Activated CD8-positive, alpha-beta memory T cell treated with anti-CD3 and anti-CD28 coated beads for 48 hours (primary cell): Measurements from ENCODE around the gene CNNM2.
"Not testable (repeated sequence)": the region's sequence is repeated elsewhere in the genome, so short reads cannot be mapped to it uniquely, and the experiment has no call there.

Experiments
- DNase-seq, 3 experiments: peaks; one replicate each; pipeline ENCODE4 v3.0.0-alpha.2; 2020; ENCODE audit warnings: low read depth in 2 of 3, low spot score in 2 of 3

The CNNM2 gene

DNA sequence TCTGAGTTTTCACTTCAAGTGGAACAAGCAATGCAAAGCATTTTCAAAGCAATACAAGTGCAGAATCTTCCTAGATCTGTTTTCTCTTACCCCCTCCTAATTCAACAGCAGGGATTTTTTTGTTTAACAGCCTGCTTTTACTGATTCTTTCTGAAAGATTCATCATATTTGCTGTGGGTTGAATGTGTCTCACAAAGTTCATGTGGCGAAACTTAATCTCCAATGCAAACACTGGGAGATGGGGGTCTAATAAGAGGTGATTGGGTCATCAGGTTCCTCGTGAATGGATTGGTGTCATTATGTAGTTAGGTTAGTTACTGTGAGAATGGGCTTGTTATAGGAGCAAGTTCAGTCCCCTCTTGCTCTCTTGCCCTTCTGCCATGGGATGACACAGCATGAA lies 107.6 kb downstream of the CNNM2 start:
- DNase-seq = no peak

DNA sequence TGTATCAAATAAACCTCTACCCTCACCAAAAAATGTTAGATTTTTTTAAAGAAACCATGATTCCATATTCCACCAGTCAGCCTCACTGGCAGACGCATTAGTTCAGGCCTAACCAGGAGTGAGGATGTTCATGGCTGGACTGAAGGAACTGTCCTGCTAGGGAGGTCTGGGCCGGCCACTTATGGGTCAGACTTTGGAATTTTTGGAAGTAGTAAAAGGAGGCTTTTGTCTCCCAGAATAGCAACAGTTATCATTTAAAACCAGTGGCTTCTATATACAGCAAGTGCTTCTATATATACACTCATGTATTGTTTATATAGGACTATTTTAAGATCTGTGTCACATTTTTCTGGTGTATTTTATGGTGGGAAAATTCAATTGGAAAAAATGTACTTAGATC lies 120.5 kb downstream of the CNNM2 start:
- DNase-seq = no peak

DNA sequence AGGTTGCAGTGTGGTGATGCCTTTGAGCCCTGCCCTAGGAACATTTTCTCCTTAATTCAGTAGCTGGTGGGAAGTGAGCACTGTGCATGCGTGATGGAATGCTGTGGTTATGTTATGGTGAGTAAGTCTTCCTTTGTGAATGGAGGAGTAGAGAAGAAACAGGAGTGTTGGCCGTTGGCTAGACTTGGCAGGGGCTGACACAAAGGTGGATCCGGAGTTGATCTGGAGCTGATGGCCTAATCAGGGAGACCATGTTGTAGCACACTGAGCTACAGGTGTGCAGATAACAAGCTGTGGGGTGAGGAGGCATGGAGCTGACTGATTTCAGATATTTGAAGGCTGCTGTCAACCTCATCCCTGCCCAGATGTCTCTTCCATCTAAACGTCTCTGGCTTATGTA lies 122.3 kb downstream of the CNNM2 start:
- no peak for DNase-seq

DNA sequence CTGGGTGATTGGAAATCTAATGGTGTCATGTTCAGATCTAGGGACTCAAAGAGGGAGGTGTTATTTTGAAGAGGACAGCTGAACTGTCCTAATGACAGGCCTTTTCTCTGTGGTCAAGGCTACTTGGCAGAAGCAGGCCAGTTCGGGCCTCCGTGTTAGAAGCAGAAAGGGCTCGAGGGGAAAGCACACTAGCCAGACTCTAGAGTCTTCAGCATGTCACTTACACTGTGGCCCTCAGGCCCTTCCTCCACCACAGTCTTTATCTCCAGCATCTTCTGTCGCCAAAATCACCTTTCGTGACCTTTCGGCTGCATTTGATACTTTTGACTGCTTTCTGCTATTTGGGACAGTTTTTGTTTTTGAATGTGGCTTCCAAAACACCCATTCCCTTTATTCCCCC lies 123.3 kb downstream of the CNNM2 start:
- DNase-seq = no peak

DNA sequence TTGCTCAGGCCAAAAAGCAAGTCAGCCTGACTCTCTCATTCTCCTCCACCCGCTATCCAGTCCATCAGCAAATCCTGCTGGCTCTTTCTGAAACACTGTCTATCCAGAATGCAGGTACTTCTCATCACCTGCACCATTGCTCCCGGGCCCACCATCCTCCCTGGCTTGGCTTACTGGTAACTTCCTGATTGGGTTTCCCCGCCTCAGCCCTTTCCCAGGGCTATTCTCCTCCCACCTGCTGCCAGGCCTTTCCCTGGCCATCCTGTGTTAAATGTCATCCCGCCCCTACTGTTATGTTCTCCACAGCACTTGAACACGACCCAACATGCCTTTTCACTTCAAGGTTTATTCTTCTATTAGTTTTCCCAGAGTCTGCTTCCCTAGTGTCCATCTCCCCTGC lies 124.0 kb downstream of the CNNM2 start:
- DNase-seq = no peak

DNA sequence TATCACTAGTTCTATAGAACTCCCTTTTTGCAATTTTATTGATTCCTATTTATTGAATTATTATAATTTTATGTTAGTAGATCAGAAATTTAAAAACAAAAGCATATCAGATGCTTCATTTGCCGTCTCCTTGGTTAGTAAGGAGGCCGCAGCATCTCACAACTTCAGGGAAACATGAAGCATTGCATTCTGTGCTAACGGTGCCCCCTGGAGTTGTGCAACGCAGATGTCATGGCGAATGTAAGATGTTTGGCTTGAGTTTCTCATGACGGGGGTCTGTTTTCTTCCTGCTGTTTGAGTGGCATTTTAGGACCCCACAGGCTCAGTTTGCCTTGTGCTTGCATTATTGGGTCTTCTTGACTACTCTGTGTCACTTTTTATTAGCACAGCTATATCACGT lies 124.8 kb downstream of the CNNM2 start:
- no peak for DNase-seq

DNA sequence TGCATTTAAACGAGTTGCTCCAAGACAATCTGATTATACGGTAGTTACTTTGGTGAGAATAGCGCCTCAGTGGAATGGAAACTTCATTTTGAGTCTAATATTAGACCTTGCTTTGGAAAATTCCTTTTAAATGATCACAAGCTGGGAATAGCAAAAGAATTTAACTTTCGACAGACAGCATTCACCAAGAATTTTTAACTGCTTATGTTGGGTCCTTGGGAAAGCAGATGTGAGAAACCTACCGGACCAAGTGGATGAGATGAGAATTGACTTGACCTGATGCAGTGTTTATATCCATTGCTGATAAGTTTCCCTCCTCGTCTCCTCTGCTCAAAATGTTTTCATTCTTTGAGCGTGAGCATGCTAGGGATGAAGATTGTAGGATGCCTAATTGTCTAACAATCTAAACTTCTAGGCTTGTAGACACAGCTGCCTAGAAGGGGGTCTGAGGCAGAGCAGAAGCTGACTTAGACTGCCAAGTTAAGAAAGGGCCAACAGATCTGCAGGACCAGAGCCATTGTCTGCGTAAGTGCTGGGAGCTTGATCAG lies 126.9 kb downstream of the CNNM2 start:
- no peak for DNase-seq

DNA sequence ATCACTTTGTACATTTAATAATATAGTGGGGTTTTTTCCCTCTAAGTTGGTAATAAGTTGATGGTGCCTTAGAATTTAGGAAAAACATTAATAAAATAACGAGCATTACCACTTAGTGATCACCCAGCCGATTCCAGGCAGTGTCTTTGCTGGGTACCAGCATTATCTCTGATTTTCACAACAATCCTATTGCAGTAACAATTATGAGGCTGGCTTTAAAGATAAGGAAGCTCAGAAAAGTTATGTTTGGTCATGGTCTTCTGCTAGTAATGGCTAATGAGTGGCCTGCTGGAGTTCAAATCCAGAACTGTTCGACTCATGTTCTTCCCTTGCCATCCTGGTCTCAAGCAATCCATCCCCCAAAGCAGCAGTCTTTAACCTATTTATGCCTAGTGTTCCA lies 127.9 kb downstream of the CNNM2 start:
- DNase-seq = no peak

DNA sequence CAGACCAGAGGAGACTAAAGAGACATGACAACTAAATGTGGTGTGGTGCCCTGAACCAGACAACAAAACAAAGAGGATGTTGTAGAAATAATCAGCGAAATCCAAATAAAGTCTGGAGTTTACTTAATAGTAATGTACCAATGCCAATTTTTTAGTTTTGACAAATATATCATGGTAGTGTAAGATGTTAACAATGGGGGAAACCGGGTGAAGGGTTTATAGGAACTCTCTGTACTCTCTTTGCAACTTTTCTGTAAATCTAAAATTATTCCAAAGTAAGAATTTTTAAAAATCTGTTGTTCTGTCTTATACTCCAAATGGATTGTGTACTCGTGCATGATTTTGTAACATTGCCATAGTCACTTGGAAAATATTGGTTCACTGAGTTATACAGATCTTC lies 129.3 kb downstream of the CNNM2 start:
- no peak for DNase-seq

DNA sequence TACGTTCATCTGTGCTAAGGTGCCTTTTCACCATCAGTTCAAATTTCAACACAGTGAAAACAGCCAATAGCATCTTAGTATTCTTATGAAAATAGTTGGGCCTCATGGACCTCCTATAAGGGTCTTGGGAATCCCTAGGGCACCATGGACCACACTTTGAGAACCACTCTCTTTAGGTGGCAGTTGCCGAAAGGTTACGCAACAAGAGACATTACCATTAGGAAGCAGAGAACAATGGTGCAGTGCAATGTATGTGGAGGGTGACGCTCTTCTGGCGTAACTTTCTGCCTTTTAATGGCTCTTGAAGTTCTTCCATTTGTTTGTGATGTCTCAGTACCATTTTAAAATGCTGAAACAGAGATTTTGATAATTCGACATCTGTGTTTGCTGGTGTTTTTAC lies 131.1 kb downstream of the CNNM2 start:
- DNase-seq = no peak

DNA sequence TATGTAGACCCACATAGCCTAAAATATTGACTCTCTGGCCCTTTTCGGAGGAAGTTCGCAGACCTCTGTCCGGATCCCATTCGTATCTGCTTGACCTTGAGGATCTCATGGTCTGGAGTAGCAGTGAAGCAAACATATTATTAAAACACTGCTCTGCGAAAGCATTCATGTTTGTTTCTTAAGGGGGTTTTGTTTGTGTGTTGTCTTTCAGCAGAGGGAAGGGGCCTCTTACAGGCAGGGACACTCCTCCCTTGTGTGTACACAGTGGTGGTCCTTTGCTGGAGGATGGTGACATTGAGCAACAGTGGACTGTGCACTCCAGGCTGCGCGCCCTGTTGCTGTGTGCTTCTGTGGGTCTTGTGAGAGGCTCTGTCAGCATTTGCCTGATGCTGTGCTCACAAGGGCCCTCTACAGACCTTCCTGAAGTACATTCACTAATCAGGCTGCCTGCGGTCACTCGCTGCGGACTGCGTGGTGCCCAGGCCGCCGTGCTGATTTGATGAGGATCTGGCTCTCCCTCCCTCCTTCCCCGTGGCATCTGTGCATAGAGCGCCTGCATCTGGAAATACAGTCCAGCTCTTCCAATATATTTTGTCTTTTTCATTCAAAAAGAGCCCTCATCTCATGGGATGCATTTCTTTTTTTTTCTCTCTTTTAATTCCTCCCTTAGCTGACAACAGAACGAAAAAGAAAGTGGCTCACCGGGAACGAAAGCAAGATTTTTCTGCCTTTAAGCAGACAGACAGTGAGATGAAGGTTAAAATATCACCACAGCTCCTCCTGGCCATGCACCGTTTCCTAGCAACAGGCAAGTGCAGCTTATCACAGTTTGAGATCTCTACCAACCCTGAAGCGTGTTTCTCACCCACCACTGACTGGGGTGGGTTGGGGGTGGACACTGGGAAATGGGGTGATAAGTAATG lies 135.8 kb downstream of the CNNM2 start:
- peak in 1 of 3 experiments; percentile 9 for DNase-seq

DNA sequence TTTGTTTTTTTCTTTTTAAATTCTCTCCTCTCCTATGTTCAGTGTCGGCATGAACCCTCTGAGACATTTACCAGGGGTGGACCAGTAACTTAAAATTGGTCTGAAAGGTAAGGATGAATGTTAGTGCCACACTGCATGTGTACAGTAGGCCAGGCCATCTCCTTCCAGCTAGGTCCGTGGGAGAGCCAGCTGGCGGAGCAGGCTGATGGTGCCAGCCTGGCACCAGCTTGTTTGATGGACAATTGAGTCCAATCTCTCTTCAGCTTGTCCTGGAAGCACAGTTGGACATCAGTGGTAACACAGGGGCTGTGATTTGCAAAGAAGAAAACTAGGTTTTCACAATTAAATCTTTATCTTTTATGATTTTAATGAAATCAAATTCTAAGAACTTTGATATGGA lies 136.5 kb downstream of the CNNM2 start:
- no peak for DNase-seq

DNA sequence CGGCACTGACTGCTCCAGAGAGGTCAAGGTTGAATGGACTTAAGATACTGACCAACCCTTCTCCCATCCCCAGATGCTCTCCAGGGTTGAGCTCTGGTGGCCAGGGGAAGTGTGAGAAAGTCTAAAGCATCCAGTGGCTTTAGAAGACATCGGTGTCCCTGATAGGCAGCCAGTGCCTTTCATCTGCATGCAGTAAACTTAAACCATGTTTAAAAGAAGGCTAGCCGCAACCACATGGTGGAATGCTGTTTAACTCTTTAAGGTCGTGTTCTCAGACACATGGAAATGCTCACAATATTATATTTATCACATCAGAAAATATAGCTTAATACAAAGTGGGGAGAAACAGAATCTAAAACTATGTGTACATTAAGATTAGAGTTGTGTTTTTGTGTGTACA lies 137.0 kb downstream of the CNNM2 start:
- DNase-seq = no peak

DNA sequence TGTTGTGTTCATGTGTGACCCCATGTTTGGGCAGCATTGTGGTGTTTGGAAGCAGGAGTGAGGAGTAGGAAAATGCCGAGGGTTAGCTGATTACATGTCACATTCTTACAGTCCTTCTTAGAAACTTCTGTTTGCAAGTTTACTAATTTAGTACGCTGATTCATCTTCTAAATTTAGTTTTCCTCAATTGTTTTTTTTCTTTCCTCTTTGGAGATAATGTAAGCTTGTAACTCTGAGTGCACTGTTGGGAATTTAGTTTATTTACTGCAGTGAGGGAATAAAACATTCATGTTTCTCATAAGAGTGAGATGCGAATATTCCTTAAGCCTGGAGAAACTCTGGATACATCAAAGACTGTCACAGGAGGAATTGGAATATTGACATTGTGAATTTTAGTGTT lies 139.9 kb downstream of the CNNM2 start:
- DNase-seq = no peak

DNA sequence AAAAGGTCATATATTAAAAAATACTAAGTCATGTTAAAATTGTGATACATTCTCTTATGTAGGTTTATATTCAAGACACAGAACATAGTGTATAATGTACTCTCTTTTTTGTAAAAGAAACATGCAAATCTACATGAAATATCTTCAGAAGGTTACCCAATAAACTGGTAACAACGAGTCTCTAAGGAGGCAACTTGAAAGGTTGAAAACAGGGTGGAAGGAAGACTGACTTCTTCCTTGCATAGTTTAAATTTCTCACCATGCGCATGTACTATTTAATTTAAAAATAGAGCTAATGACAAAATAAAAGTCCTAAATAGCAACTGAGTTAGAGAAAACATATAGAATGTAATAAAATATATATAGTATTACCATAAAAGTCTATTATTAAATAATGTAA lies 142.5 kb downstream of the CNNM2 start:
- no peak for DNase-seq

DNA sequence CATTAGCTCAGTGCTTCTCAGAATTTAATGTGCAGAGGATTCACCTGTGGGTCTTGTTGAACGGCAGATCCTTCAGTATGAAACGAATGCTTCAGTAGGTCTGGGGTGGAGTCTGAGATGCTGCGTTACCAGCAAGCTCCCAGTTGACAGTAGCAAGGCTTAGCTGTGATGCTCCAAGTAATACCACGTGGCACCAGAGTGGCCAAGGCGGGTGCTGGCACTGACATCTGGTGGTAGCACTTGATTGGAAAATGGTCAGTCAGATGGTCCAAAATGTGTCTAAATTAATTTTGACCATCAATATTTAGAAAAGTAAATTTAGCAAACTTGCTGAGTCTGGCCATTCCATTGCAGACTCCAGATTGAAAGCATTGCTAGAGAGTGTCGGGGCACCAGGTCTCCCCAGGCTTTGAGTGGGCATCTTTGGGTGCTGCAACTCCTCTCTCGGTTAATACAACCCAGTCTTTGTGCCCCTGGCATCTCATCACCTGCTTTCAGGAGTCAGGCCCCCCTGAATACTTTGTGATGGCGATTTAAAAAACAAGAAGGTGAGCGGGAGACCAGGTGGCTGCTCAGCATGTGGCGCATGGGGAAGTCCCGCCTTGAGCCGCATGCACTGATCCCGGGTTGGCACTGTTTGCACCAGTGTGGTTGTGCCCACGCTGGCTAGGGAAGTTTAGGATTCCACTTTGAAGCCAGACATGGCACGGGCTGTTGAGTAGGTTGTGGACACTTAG lies 144.9 kb downstream of the CNNM2 start:
- DNase-seq = no peak

DNA sequence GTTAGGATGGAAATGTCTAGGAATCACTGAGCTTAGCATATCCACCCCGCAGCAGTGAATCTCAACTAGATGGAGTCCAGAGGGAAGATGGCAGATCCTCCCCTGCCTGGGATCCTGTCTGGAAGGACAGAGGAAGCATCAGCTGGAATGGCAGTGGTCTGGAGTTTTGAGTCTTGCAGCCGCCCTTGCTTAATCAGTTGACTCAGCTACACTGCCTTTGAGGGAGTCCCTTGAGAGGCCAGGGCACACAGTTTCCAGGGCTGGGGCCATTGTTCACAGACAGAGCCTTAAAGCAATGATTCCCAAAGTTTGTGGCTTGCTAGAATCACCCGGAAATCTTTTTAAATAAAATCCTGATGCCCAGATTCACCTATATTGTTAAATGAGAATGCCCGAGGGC lies 146.9 kb downstream of the CNNM2 start:
- DNase-seq = no peak

DNA sequence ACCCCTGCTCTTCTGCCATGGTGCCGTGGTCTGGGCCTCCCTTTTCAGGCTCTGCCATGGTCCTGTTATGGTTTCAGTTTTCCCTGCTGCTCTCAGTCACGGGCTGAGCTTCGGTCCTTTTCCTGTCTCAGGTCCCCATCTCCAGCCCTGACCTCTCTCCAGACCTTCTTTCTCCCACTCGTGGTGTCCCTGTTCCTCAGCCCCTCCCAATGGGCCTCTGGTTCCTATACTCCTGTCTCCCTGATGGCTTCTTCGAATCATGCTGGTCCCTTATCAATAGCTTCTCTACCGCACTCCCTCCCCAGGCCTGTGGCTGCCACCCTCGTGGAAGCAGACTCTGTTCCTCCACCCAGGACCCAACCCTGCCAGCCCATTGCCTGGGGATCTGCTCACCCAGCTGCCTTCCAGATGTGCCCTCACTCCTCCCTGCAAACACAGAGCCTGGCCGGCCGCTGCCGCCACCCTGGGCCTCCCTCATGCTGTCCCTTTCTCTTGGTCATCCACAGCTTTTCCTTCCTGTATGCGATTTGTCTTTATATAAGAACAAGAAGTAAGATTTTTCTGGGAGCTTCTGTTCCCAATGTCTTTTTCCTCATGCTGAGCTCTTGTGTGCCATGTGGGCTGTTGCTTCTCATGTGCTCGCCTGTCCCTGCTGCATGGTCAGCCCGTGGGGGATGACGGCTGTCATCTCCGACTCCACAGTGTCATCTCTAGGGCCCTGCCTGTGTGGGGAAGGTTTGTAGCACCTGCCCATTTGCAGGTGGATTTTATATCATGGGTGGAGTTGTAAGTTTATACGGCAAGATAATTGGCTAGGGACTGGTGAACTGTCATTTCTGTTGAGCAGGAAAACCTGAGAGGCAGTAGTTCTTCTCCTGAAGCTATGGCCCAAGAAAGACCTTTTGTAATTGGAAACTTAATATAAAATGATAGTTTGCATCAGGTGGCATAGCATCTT lies 148.3 kb downstream of the CNNM2 start:
- no peak for DNase-seq

DNA sequence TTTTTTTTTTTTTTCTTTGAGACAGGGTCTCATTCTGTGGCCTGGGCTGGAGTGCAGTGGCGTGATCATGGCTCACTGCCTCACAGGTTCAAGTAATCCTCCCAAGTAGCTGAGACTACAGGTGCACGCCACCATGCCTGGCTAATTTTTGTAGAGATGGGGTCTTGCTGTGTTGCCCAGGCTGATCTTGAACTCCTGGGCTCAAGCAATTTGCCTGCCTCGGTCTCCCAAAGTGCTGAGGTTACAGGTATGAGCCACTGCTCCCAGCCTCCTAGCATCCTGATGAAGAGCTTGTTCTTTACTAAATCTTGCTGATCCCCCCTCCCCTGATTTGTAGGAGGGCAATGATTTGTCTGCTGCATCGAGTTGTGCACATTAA lies 149.0 kb downstream of the CNNM2 start:
- DNase-seq = not testable (repeated sequence)

DNA sequence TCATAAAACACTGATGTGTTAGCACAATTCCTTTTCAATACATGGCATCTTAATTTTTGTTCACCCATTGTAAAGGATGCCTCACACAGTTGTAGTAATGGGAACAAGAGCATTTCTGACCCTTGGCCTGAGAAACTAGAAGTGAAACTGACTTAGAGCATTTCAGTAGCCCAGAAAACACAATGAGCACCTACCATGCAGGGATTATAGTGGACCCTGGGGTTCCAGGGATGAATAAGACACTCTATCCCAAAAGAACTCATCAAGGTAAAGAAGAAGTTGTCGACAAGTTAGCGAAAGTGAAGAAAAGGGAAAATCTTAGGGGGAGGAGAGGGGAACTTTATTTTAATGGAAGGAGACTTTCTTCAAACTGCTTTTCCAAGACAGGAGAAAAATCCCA lies 149.4 kb downstream of the CNNM2 start:
- no peak for DNase-seq

DNA sequence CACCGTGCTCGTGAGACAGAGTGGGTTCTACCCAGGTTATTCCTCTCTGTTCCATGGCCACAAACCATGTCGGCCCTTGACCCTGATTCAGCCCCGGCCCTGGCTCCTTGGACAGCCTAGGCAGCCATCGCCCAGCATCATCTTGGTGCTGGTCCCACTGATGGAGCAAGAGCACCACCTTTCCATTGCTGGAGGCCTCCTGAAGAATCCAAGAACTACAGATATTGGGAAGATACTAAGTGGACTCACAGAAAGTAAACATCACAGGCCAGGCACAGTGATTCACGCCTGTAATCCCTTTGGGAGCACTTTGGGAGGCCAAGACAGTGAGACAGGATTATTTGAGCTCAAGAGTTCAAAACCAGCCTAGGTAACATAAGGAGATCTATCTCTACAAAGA lies 149.9 kb downstream of the CNNM2 start:
- no peak for DNase-seq
